HepG2 (cell line): ENCODE measurements around the gene ANKRD13D. TPM values are rescaled to one million over a fixed set of nuclear protein-coding genes. Genes with fewer than 3 reads are reported as not detected.

Experiments used
- ATAC-seq: fragments of 200-7000 bp; cut with Tn5 transposase; 3 replicates; pipeline ENCODE4 v1.9.1; 2020; ENCODE audit warnings: mild to moderate bottlenecking, moderate library complexity
- BruUV-seq: library from RNA; stranded (reverse); fragments of 400-500 nt; replicated peaks from 2 replicates; lab custom pipeline; 2021; lab: Mats Ljungman, UMichigan
- CTCF ChIA-PET: fragments of 300-600 bp; formaldehyde crosslinking; extraction: SDS; loops from one replicate; lab custom pipeline; 2021; ENCODE audit warnings: low total read pairs, inconsistent platforms, low intra/inter-chr PET ratio; lab: Yijun Ruan, JAX
- POLR2A ChIA-PET: fragments of 350-600 bp; sonication (Branson Sonifier 250); formaldehyde crosslinking; loops from one replicate; lab custom pipeline; 2020; ENCODE audit warnings: antibody characterized with exemption, inconsistent platforms; lab: Yijun Ruan, JAX
- DNase-seq: peaks from one replicate; pipeline ENCODE4 v3.0.0-alpha.2; 2015; ENCODE audit warnings: low spot score
- FAIRE-seq: peaks from 3 replicates; lab custom pipeline; 2011; peaks lifted over from hg19 to GRCh38; lab: Jason Lieb, UNC
- H2AFZ ChIP-seq: one replicate; pipeline ENCODE4 v1.6.1; 2011; ENCODE audit warnings: low read length, inconsistent platforms
- H3K27ac ChIP-seq: fragments of 300-600 bp; 3 replicates; pipeline ENCODE4 v1.8.0; 2011; ENCODE audit warnings: mixed run types, mild to moderate bottlenecking, mixed read lengths, low read length, inconsistent platforms; ENCODE audit not compliant: insufficient read depth; ENCODE audit errors: extremely low read length
- H3K27me3 ChIP-seq, 2 experiments: fragments of 200-600 bp in 1 of 2; 2 replicates in 1 of 2; 3 replicates in 1 of 2; pipeline versions ENCODE4 v1.6.0 to v1.8.0; 2011; ENCODE audit warnings: low read length in 2 of 2, mild to moderate bottlenecking in 2 of 2, moderate library complexity in 2 of 2, inconsistent platforms in 1 of 2; ENCODE audit not compliant: insufficient read depth in 2 of 2, control insufficient read depth in 1 of 2
- H3K36me3 ChIP-seq, 2 experiments: fragments of 200-600 bp in 1 of 2; replicated peaks in 1 of 2; 2 replicates in 1 of 2; 3 replicates in 1 of 2; pipeline versions ENCODE4 v1.5.1 to v1.8.0; 2011; ENCODE audit warnings: low read length in 2 of 2, inconsistent platforms in 1 of 2; ENCODE audit not compliant: insufficient read depth in 2 of 2, control insufficient read depth in 1 of 2
- H3K4me1 ChIP-seq: 2 replicates; pipeline ENCODE4 v1.5.1; 2012; ENCODE audit warnings: low read length, inconsistent platforms; ENCODE audit not compliant: insufficient read depth
- H3K4me2 ChIP-seq: 2 replicates; pipeline ENCODE4 v1.6.0; 2011; ENCODE audit warnings: low read depth, low read length, inconsistent platforms
- H3K4me3 ChIP-seq, 3 experiments: fragments of 200-600 bp in 1 of 3; sonication (generic), shearing (Covaris generic) in 1 of 3; replicated peaks in 1 of 3; 2 replicates each; pipeline ENCODE4 v1.5.1; 2011 to 2016; ENCODE audit warnings: low read length in 3 of 3, inconsistent platforms in 2 of 3, low read depth in 2 of 3, mild to moderate bottlenecking in 2 of 3, control low read depth in 1 of 3, mixed read lengths in 1 of 3; ENCODE audit not compliant: insufficient read depth in 1 of 3
- H3K79me2 ChIP-seq: one replicate; pipeline ENCODE4 v1.6.1; 2011; ENCODE audit warnings: low read length, inconsistent platforms; ENCODE audit not compliant: insufficient read depth
- H3K9ac ChIP-seq: 2 replicates; pipeline ENCODE4 v1.6.0; 2011; ENCODE audit warnings: mild to moderate bottlenecking, low read depth, low read length, inconsistent platforms; ENCODE audit not compliant: insufficient read depth
- H3K9me3 ChIP-seq: 2 replicates; pipeline ENCODE4 v1.5.1; 2012; ENCODE audit warnings: mild to moderate bottlenecking, low read length
- H4K20me1 ChIP-seq: 2 replicates; pipeline ENCODE4 v1.6.0; 2011; ENCODE audit warnings: inconsistent platforms, mild to moderate bottlenecking, low read length, moderate library complexity; ENCODE audit not compliant: insufficient read depth
- CEBPG ChIP-seq: IDR thresholded peaks from 2 replicates; pipeline ENCODE4 v1.6.1; 2016
- FOXK2 ChIP-seq: fragments of 450-650 bp; IDR thresholded peaks from 2 replicates; pipeline ENCODE4 v1.6.1; 2016
- GABPB1 ChIP-seq: IDR thresholded peaks from 2 replicates; pipeline ENCODE4 v1.6.1; 2016; ENCODE audit warnings: mild to moderate bottlenecking, missing genetic modification reagents, moderate library complexity, missing compliant biosample characterization
- HMG20A ChIP-seq: IDR thresholded peaks from 2 replicates; pipeline ENCODE4 v1.6.1; 2016; ENCODE audit warnings: borderline replicate concordance
- HNRNPLL ChIP-seq: fragments of 200-400 bp; formaldehyde crosslinking; IDR thresholded peaks from 2 replicates; pipeline ENCODE4 v1.6.1; 2017; ENCODE audit warnings: mild to moderate bottlenecking, low read depth, low read length; ENCODE audit not compliant: poor library complexity, severe bottlenecking
- IRF9 ChIP-seq: sonication (generic); formaldehyde crosslinking; IDR thresholded peaks from 2 replicates; pipeline ENCODE4 v1.8.0; 2022; ENCODE audit warnings: missing genetic modification reagents, mild to moderate bottlenecking, borderline replicate concordance
- SP5 ChIP-seq: IDR thresholded peaks from 2 replicates; pipeline ENCODE4 v1.6.1; 2016; ENCODE audit warnings: low read depth, borderline replicate concordance
- TEAD3 ChIP-seq: optimal IDR thresholded peaks from 2 replicates; pipeline ENCODE3; 2016; ENCODE audit warnings: borderline replicate concordance
- ZBTB10 ChIP-seq: sonication (generic); formaldehyde crosslinking; IDR thresholded peaks from 2 replicates; pipeline ENCODE4 v1.4.0; 2020; ENCODE audit warnings: missing genetic modification reagents, borderline replicate concordance
- ZBTB38 ChIP-seq: sonication (generic); formaldehyde crosslinking; IDR thresholded peaks from 2 replicates; pipeline ENCODE4 v1.5.1; 2020; ENCODE audit warnings: mild to moderate bottlenecking, missing genetic modification reagents
- ZNF264 ChIP-seq: sonication (generic); formaldehyde crosslinking; IDR thresholded peaks from 2 replicates; pipeline ENCODE4 v1.4.0; 2020; ENCODE audit warnings: missing genetic modification reagents
- ZNF333 ChIP-seq: sonication (generic); formaldehyde crosslinking; IDR thresholded peaks from 2 replicates; pipeline ENCODE4 v1.4.0; 2020; ENCODE audit warnings: mild to moderate bottlenecking, missing genetic modification reagents, borderline replicate concordance
- ZNF788 ChIP-seq: sonication (generic); formaldehyde crosslinking; IDR thresholded peaks from 2 replicates; pipeline ENCODE4 v1.5.0; 2020; ENCODE audit warnings: mild to moderate bottlenecking, missing genetic modification reagents, borderline replicate concordance
- ZNF83 ChIP-seq: sonication (generic); formaldehyde crosslinking; IDR thresholded peaks from 2 replicates; pipeline ENCODE4 v1.4.0; 2020; ENCODE audit warnings: missing genetic modification reagents, mild to moderate bottlenecking, borderline replicate concordance
- ZSCAN20 ChIP-seq: sonication (generic); formaldehyde crosslinking; IDR thresholded peaks from 2 replicates; pipeline ENCODE4 v1.4.0; 2020; ENCODE audit warnings: missing genetic modification reagents, mild to moderate bottlenecking, borderline replicate concordance
- WGBS: methylation state at CpG from one replicate; pipeline ENCODE4 v1.1.6; 2017; ENCODE audit warnings: low lambda C conversion rate; 5-methylcytosine and 5-hydroxymethylcytosine counted together
- in situ Hi-C: cut with HindIII; loops from 2 replicates; pipeline ENCODE4 v1.10.0; 2017; ENCODE audit warnings: low pct_unique_long_range_greater_than_20kb; ENCODE audit not compliant: extremely low pct_ligation_motif_present
- intact Hi-C: fragments of 100-400 bp; cut with micrococcal nuclease; formaldehyde crosslinking; loops from one replicate; pipeline ENCODE4 v1.10.0; 2022; ENCODE audit not compliant: unreplicated experiment
- polyA plus RNA-seq, 8 experiments: library from polyadenylated mRNA; depleted of rRNA in 3 of 8; stranded (reverse) in 7 of 8; unstranded in 1 of 8; fragments of >200 nt; fragmentation: Illumina TruSeq in 4 of 8; extraction: Trizol in 4 of 8; gene quantifications; 2 replicates each; pipeline versions ENCODE4 v1.2.1 to v1.2.3, GENCODE V29; 2011 to 2016; ENCODE audit warnings: low read depth in 4 of 8, missing spikeins in 1 of 8, mixed read lengths in 1 of 8; ENCODE audit not compliant: insufficient read depth in 1 of 8
- total RNA-seq, 5 experiments: library from RNA; depleted of rRNA; stranded (reverse); fragments of >200 nt; fragmentation: Illumina TruSeq; extraction: Trizol; gene quantifications; 2 replicates each; pipeline ENCODE4 v1.2.3, GENCODE V29; 2016; ENCODE audit warnings: low read depth in 1 of 5
- TF ChIP-seq, protein P1 (sequence below): sonication (generic); formaldehyde crosslinking; IDR thresholded peaks from 2 replicates; pipeline ENCODE4 v1.8.1; 2023; ENCODE audit warnings: mild to moderate bottlenecking, missing genetic modification reagents
- TF ChIP-seq, protein P2 (sequence below): IDR thresholded peaks from 2 replicates; pipeline ENCODE4 v1.6.1; 2016; ENCODE audit warnings: low read depth, borderline replicate concordance

Gene ANKRD13D
- total and polyA plus RNA-seq, 2 of the 13 experiments (the other 11 are each of a cell fraction or from before 2014, with no cell fraction given): 18.6 to 27.3 TPM

- H3K79me2 ChIP-seq: peaks cover 5% of the 10 kb centered on the region
- peaks cover 20% of the 10 kb centered on the region for H3K4me1 ChIP-seq
- H3K36me3 ChIP-seq: peaks cover 9 to 28% of the 10 kb centered on the region in 2 experiments; a peak in 4 of 5 replicates
- peak; percentile 50 for ATAC-seq
- peak overlapping the region; percentile 89 to 98 (median 90); a peak in 5 of 6 replicates for H3K4me3 ChIP-seq
- H2AFZ ChIP-seq: no peak overlapping the region
- no TSS peak for BruUV-seq
- no peaks in the 10 kb centered on the region for H3K9me3 ChIP-seq
- no peaks in the 10 kb centered on the region for H3K27me3 ChIP-seq
- POLR2A ChIA-PET: interaction anchor here (0.6 to 3.8 kb wide), 10 partner anchors 9 to 99 kb away, joined by 3 to 66 read pairs (median 6); partner anchors contain the start of genes ANKRD13D, CLCF1, POLD4 and PPP1CA
- 53% methylated on average over 11 of the region's 23 CpGs for WGBS
- H3K27ac ChIP-seq: peak overlapping the region; percentile 52
- peak overlapping the region; percentile 87 for H3K9ac ChIP-seq
- no peak for DNase-seq
- H3K4me2 ChIP-seq: peak overlapping the region; percentile 82
- FAIRE-seq: no peak
- no peaks in the 10 kb centered on the region for H4K20me1 ChIP-seq
- CTCF ChIA-PET: interaction anchor here (1.1 kb wide), 1 partner anchor 13 kb away, joined by 3 read pairs; the partner anchor contains the start of gene ANKRD13D
- intact Hi-C loops: loop anchor here (5.0 kb wide), 1 partner anchor 40 kb away; no protein-coding TSS in a partner anchor
- in situ Hi-C loops: no loop called here
- TF ChIP-seq HMG20A (CRISPR knock-in tag): no peak
- 0 out of 2 replicates have a peak, but pooled peaks have one; percentile 14 for TF ChIP-seq ZNF264 (CRISPR knock-in tag)
- peak; percentile 3 for TF ChIP-seq TEAD3
- TF ChIP-seq ZSCAN20: 0 out of 2 replicates have a peak, but pooled peaks have one; percentile 25
- 0 out of 2 replicates have a peak, but pooled peaks have one; percentile 3 for TF ChIP-seq ZNF788 (CRISPR knock-in tag)
- TF ChIP-seq, protein P1, sequence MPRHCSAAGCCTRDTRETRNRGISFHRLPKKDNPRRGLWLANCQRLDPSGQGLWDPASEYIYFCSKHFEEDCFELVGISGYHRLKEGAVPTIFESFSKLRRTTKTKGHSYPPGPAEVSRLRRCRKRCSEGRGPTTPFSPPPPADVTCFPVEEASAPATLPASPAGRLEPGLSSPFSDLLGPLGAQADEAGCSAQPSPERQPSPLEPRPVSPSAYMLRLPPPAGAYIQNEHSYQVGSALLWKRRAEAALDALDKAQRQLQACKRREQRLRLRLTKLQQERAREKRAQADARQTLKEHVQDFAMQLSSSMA (CRISPR knock-in tag): 0 out of 2 replicates have a peak, but pooled peaks have one; percentile 24
- TF ChIP-seq GABPB1 (CRISPR knock-in tag): peak; percentile 42; the same call in 1 of the 2 replicates
- TF ChIP-seq, protein P2, sequence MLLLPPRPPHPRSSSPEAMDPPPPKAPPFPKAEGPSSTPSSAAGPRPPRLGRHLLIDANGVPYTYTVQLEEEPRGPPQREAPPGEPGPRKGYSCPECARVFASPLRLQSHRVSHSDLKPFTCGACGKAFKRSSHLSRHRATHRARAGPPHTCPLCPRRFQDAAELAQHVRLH (CRISPR knock-in tag): 0 out of 2 replicates have a peak, but pooled peaks have one; percentile 18
- TF ChIP-seq ZNF83: no peak
- TF ChIP-seq HNRNPLL: peak; percentile 69
- TF ChIP-seq CEBPG (CRISPR knock-in tag): peak; percentile 50; the same call in 1 of the 2 replicates
- TF ChIP-seq ZBTB10 (CRISPR knock-in tag): no peak
- TF ChIP-seq ZNF333: 0 out of 2 replicates have a peak, but pooled peaks have one; percentile 14
- peak; percentile 6; the same call in 1 of the 2 replicates for TF ChIP-seq SP5 (CRISPR knock-in tag)
- TF ChIP-seq ZBTB38 (CRISPR knock-in tag): no peak
- TF ChIP-seq IRF9: 0 out of 2 replicates have a peak, but pooled peaks have one; percentile 1
- TF ChIP-seq FOXK2: no peak
These were observed 13.5 kb downstream of the ANKRD13D start for GRCh38 chr11:67302571-67303131.
